KG1 (cell line): ENCODE results near the gene RAB5A.
"Not testable (repeated sequence)": the region's sequence is repeated elsewhere in the genome, so short reads cannot be mapped to it uniquely, and the experiment has no call there.

Experiments
- DNase-seq: peaks from one replicate; lab custom pipeline; 2025; lab: John Stamatoyannopoulos, UW

RAB5A gene

GRCh38 chr3:19947549-19948225, 790 bp downstream of the RAB5A start:
- DNase-seq: no peak

GRCh38 chr3:19948226-19948591, 1.3 kb downstream of the RAB5A start:
- no peak for DNase-seq

GRCh38 chr3:19950316-19950715, 3.4 kb downstream of the RAB5A start:
- no peak for DNase-seq

GRCh38 chr3:19954676-19955075, 7.8 kb downstream of the RAB5A start:
- no peak for DNase-seq

- not testable (repeated sequence) for DNase-seq
Measured at GRCh38 chr3:19957354-19957753, 10.5 kb downstream of the RAB5A start.

GRCh38 chr3:19959505-19959904, 12.6 kb downstream of the RAB5A start:
- no peak for DNase-seq

GRCh38 chr3:19960696-19961095, 13.8 kb downstream of the RAB5A start:
- no peak for DNase-seq

- DNase-seq: no peak
Measured at GRCh38 chr3:19961960-19962359, 15.1 kb downstream of the RAB5A start.

- DNase-seq: no peak
Measured at GRCh38 chr3:19967208-19967607, 20.3 kb downstream of the RAB5A start.

- no peak for DNase-seq
Measured at GRCh38 chr3:19967812-19968211, 20.9 kb downstream of the RAB5A start.

- no peak for DNase-seq
Measured at GRCh38 chr3:19970327-19970726, 23.4 kb downstream of the RAB5A start.

- no peak for DNase-seq
Measured at GRCh38 chr3:19972054-19972453, 25.2 kb downstream of the RAB5A start.

- not testable (repeated sequence) for DNase-seq
Measured at GRCh38 chr3:19988904-19989303, 42.0 kb downstream of the RAB5A start.

- DNase-seq: no peak
Measured at GRCh38 chr3:19994796-19995195, 47.9 kb downstream of the RAB5A start.

GRCh38 chr3:19997502-19997901, 50.6 kb downstream of the RAB5A start:
- DNase-seq: no peak

GRCh38 chr3:20001932-20002331, 55.0 kb downstream of the RAB5A start:
- DNase-seq: no peak

- DNase-seq: no peak
Measured at GRCh38 chr3:20007960-20008359, 61.1 kb downstream of the RAB5A start.

GRCh38 chr3:20008646-20009045, 61.7 kb downstream of the RAB5A start:
- no peak for DNase-seq

GRCh38 chr3:20012164-20012563, 65.3 kb downstream of the RAB5A start, which contains the start of gene PP2D1:
TSS of gene PP2D1 (minus strand) at chr3:20012264. CDS start at chr3:20012072, 192 bp downstream.
- no peak for DNase-seq

- DNase-seq: no peak
Measured at GRCh38 chr3:20013396-20013795, 66.5 kb downstream of the RAB5A start.

- DNase-seq: no peak
Measured at GRCh38 chr3:20015525-20015924, 68.6 kb downstream of the RAB5A start.

GRCh38 chr3:20016076-20016475, 69.2 kb downstream of the RAB5A start:
- DNase-seq: not testable (repeated sequence)

GRCh38 chr3:20022954-20023622, 76.2 kb downstream of the RAB5A start:
- no peak for DNase-seq
